GM12875 (cell line): Measurements from ENCODE around the gene NAV2.

Experiments
- H3K4me3 ChIP-seq: one replicate; pipeline ENCODE4 v1.5.1; 2011; ENCODE audit warnings: low read depth, low read length, control low read depth
- TF ChIP-seq, protein P1 (sequence below): IDR thresholded peaks from 2 replicates; pipeline ENCODE4 v1.5.1; 2011; ENCODE audit warnings: low read depth, mild to moderate bottlenecking, control low read depth, inconsistent platforms, low read length, moderate library complexity, borderline replicate concordance; ENCODE audit not compliant: insufficient read depth

NAV2 gene

DNA sequence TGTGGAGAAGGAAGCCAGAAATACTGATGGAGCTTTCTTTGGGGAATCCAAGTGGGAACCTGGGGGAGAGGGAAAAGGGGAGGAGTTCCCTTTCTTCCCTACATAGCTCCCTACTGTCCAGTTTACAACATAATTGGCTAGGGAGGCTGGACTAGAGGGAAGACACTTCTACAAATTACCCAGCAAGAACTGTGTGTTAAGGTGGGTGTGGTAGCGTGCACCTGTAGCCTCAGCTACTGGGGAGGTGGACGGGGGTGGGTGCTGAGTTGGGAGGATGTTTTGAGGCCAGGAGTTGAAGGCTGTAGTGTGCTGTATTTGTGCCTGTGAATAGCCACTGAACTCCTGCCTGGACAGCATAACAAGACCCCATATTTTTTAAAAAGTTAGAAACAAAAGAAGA, 74.0 kb downstream of the NAV2 start:
- TF ChIP-seq, protein P1, sequence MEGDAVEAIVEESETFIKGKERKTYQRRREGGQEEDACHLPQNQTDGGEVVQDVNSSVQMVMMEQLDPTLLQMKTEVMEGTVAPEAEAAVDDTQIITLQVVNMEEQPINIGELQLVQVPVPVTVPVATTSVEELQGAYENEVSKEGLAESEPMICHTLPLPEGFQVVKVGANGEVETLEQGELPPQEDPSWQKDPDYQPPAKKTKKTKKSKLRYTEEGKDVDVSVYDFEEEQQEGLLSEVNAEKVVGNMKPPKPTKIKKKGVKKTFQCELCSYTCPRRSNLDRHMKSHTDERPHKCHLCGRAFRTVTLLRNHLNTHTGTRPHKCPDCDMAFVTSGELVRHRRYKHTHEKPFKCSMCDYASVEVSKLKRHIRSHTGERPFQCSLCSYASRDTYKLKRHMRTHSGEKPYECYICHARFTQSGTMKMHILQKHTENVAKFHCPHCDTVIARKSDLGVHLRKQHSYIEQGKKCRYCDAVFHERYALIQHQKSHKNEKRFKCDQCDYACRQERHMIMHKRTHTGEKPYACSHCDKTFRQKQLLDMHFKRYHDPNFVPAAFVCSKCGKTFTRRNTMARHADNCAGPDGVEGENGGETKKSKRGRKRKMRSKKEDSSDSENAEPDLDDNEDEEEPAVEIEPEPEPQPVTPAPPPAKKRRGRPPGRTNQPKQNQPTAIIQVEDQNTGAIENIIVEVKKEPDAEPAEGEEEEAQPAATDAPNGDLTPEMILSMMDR = no peak

DNA sequence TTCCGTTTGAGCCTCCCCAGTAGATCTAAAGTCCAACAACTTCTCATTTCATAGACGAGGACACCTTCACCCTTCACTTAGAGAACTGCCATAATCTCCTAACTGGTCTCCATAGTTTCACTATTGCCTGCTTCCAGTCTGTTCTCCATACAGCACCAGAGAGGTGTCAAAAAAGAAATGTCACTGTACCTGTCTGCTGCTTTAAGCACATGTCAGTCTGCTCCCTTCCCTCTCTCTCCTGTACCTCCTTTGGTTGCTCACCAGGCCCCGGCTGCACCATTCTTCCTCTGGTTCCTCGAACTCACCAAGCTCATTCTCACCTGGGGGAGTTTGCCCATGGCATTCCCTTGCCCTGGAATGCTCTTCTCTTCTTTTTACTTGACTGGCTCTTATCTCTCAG, 75.8 kb downstream of the NAV2 start:
- TF ChIP-seq, protein P1 = no peak
- H3K4me3 ChIP-seq = no peak overlapping the region

More for the DNA sequence above, 74.0 kb downstream of the NAV2 start:
- H3K4me3 ChIP-seq = no peak overlapping the region

DNA sequence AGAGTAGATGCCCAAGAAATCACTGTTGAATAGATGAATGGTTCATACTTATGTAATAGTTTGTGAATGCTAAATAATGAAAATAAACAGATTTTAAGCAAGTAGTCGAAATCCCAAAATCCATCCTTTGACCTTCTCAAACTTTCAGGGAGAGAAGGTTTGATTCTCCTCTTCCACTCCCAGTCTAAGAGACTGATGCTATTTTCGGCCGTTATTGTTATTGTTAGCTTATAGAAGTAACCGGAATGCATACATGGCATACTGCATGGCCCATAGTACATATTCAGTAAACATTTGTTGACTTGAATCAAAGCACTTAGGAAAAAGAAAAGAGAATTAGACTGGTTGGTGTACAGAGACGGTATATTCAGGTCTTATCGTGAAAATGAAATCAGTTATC, 76.6 kb downstream of the NAV2 start:
- no peak overlapping the region for H3K4me3 ChIP-seq
- TF ChIP-seq, protein P1 = no peak

DNA sequence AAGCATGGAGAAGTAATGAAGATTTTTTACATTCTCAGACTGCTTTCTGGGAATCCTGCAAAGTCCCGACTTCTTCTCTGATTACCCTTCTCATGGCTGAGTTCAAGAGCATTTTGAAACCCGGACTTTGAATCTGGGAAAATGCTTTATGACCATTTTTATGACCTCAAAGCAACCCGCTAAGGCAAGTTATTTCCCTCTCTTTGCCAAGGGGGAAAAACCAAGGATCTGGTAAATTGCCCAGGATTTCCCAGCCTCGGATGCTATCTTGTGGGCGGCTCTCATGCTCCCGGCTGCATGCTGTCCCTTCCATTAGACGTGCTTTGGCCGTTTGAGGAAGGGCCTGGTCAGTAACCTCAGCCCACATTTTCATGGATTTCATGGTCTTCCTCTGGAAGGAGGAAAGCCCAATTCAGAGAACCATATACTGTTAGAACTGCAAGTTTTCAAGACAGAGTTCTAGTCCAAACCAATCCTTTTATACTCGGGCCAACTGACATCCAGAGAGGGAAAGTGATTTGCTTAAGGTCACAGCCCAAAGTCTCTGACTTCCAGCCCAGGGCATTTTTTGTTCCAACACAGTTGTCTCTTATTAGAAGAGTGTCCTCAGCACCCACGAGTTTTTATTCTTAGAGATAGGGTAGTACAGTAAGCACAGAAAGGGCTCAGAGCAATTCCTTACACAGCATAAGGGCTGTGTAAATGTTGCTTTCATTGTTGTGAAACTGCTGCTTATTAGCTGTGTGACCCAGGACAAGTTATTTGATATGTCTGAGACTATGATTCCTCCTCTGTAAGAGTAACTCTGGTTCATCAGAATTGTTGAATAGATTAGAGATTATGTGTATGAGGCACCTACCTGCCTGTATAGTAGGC, 77.4 kb downstream of the NAV2 start:
- TF ChIP-seq, protein P1 = no peak
- H3K4me3 ChIP-seq = no peak overlapping the region

DNA sequence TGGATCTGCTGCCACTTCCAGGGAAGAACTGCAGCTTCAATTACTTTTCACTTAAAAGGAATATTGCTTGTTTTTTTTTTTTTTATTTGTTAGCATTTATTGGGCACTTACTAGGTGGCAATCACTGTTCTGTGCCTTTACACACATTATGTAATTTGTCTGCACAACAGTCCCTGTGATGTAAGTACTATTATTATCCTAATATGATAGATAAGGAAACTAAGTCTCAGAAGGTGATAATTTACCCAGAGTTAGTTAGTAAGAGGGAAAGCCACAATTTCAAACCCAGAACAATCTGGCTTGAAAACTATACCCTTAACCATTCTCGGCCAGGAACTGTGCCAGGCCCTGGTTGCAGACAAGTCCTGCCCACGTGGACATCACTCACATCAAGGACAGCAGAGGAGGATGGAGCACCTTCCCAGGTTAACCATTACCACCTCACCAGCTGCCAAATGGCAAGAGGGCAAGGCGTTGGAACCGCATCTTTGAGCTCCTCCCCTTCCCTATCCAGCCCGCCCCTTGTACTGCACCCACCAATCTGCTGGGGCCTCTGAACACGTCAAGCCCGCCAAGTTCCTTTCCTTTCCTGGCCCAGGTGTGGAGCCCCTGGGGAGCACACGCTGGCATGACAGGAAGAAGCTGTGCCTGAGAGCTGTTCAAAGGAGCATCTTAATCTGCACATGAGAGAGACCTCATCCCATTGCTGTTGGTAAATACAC, 78.4 kb downstream of the NAV2 start:
- TF ChIP-seq, protein P1 = no peak
- H3K4me3 ChIP-seq = no peak overlapping the region

DNA sequence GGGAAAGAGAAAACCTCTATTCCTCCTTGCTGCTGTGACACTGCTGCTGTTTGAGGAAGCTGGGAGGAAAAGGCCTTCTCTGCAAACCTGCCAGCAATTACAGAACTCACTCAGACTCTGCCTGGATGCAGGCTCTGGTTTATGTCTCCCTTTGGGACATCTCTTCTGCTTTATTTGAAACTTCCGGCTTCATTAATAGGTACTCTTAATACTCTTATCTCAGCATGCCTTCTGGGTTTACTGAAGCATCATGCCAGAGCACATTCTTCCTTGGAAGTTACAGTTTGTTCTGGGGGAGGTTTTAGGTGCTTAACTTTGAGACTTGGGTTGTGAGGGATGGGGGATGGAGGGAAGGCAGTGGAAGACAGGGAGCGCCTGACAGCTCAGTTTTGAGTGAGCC, 79.9 kb downstream of the NAV2 start:
- H3K4me3 ChIP-seq = no peak overlapping the region
- TF ChIP-seq, protein P1 = no peak
